ENCODE measurements around the gene ERCC3. TPM values are rescaled to one million over a fixed set of nuclear protein-coding genes. Genes with fewer than 3 reads are reported as not detected.

ERCC3 gene
- total RNA-seq, 1 experiment from 2014 or later: 60.8 TPM

GRCh38 chr2:127219171-127220070, 74.5 kb downstream of the ERCC3 start:
- H3K27me3 ChIP-seq (ENCODE audit: insufficient read depth, low read length): no peaks in the 10 kb centered on the region; the same call in 1 of the 2 replicates
- H3K79me2 ChIP-seq (ENCODE audit: insufficient read depth, low read length): no peaks in the 10 kb centered on the region
- no peaks in the 10 kb centered on the region for H3K4me1 ChIP-seq (ENCODE audit: insufficient read depth, low read length)
- H3K56ac ChIP-seq (ENCODE audit: insufficient read length, low read depth, low read length): no peak overlapping the region
- no peak overlapping the region for H3T11ph ChIP-seq (ENCODE audit: low read length)
- Mint-ChIP-seq H3K4me3 (peak overlapping the region; percentile 77 to 95), H3K4me1 (peaks cover 18 to 19% of the 10 kb centered on the region in 2 experiments), H3K9me3 (no peaks in the 10 kb centered on the region), H3K27me3 (ENCODE audit: low read depth) (peaks cover 50% of the 10 kb centered on the region), H3K27ac (no peak overlapping the region), H3K36me3 (ENCODE audit: insufficient read depth in 1 of 3, low read depth in 3 of 3) (no peaks in the 10 kb centered on the region; a peak in 2 of 7 replicates)
- peak overlapping the region; percentile 84 for H3K18ac ChIP-seq (ENCODE audit: insufficient read length, low read depth, low read length)
- H2BK15ac ChIP-seq (ENCODE audit: low read depth, low read length): no peak overlapping the region
- no peak overlapping the region for H4K91ac ChIP-seq (ENCODE audit: insufficient read length, low read depth, low read length)
- no peak overlapping the region for H2BK120ac ChIP-seq (ENCODE audit: low read depth, low read length, poor library complexity, severe bottlenecking)
- no peaks in the 10 kb centered on the region for H4K20me1 ChIP-seq (ENCODE audit: control insufficient read depth, insufficient read depth, insufficient read length)
- no peak overlapping the region for H3K4ac ChIP-seq (ENCODE audit: low read depth, low read length)
- peak overlapping the region; percentile 75 for H3K4me2 ChIP-seq (ENCODE audit: insufficient read depth, insufficient read length, low read length)
- no peak overlapping the region for H4K5ac ChIP-seq (ENCODE audit: insufficient read length, low read depth, low read length)
- no peak overlapping the region for H4K8ac ChIP-seq (replicated peaks; ENCODE audit: insufficient read length, low read depth, low read length)
- H2AFZ ChIP-seq (ENCODE audit: low read length): no peak overlapping the region
- no peaks in the 10 kb centered on the region for H3K9me3 ChIP-seq (ENCODE audit: control insufficient read depth, low read depth, low read length)
- no peak overlapping the region for H2BK12ac ChIP-seq (ENCODE audit: insufficient read length, low read depth, low read length)
- H2BK20ac ChIP-seq (ENCODE audit: low read depth, low read length, poor library complexity, severe bottlenecking): no peak overlapping the region
- H3K23me2 ChIP-seq (ENCODE audit: insufficient read length, low read depth, low read length, poor library complexity, severe bottlenecking): peaks cover 12% of the 10 kb centered on the region
- H2AK5ac ChIP-seq (ENCODE audit: insufficient read length, low read length): no peak overlapping the region
- peak; percentile 62 for DNase-seq
- H3K23ac ChIP-seq (ENCODE audit: insufficient read length, low read depth, low read length): no peak overlapping the region
- H3K9ac ChIP-seq (ENCODE audit: extremely low read depth, insufficient read length, low read length): peak overlapping the region; percentile 40
- H3K14ac ChIP-seq (ENCODE audit: insufficient read depth, low read length): peak overlapping the region; percentile 68
- no peaks in the 10 kb centered on the region for H3K79me1 ChIP-seq (ENCODE audit: insufficient read depth, low read depth, low read length, poor library complexity, severe bottlenecking)
- no peak overlapping the region for H3K27ac ChIP-seq (ENCODE audit: insufficient read length, low read depth, low read length)
- no peak overlapping the region for H2BK5ac ChIP-seq (ENCODE audit: insufficient read length, low read length)
- WGBS (ENCODE audit: extremely low coverage, insufficient read length, low lambda C conversion rate): no CpG with 5 or more reads among the region's 71 CpGs
- TF ChIP-seq CTCF (conservative IDR thresholded peaks at IDR 0.05): no peak
